ENCODE measurements around the gene INTS6L.
A peak's percentile ranks its signal among the peaks of the same experiment; 100 is the strongest.

Gene INTS6L, protein sequence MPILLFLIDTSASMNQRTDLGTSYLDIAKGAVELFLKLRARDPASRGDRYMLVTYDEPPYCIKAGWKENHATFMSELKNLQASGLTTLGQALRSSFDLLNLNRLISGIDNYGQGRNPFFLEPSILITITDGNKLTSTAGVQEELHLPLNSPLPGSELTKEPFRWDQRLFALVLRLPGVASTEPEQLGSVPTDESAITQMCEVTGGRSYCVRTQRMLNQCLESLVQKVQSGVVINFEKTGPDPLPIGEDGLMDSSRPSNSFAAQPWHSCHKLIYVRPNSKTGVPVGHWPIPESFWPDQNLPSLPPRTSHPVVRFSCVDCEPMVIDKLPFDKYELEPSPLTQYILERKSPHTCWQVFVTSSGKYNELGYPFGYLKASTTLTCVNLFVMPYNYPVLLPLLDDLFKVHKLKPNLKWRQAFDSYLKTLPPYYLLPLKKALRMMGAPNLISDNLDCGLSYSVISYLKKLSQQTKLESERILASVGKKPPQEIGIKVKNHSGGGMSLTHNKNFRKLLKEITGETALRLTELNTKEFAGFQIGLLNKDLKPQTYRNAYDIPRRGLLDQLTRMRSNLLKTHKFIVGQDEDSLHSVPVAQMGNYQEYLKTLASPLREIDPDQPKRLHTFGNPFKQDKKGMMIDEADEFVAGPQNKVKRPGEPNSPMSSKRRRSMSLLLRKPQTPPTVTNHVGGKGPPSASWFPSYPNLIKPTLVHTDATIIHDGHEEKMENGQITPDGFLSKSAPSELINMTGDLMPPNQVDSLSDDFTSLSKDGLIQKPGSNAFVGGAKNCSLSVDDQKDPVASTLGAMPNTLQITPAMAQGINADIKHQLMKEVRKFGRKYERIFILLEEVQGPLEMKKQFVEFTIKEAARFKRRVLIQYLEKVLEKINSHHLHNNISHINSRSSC
- total RNA-seq: 76.1 to 117 (median 96.8) reads per million in 3 donors

DNA sequence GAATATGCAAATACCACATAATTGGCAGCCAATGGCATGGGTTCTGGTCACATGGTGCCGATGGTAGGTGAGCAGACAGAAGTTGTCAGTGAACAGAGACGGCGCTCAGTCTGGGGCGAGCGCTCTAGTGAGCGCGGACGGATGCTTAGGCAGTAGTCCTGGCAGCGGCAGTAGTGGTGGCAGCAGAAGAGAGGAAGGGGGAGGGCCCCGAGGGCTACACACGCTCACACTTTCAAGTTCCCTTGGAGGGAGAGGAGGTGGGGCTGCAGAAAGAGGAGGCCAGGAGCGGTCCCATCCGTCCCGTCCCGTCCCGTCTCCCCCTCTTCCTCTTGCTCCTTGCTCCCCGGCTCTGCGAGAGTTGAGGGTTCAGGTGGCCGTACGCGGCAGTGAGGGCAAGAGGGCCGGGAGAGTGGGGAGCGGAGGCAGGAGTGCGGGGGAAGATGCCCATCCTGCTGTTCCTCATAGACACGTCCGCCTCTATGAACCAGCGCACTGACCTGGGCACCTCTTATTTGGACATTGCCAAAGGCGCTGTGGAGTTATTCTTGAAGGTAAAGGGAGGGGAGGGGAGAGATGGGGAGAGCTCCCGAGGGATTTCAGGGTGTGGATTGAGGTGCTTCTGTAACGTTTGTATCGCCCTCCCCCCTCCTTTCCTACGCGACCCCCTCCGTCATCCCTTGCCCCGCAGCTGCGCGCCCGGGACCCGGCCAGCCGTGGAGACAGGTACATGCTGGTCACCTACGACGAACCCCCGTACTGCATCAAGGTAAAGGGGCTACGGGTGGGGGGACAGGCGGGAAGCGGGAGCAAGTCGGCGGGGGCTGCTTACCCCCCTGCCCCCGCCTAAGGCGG is at the start of gene INTS6L:
Gene INTS6L, plus strand, starts transcription at position 108 of the 852 bp plus-strand sequence. Its CDS starts 333 bp downstream, at position 441.
- H3K27me3 ChIP-seq (replicated peaks; ENCODE audit: control insufficient read depth, insufficient read depth, low read length, poor library complexity, severe bottlenecking): no peaks in the 10 kb centered on the region
- no peaks in the 10 kb centered on the region for H3K36me3 ChIP-seq (ENCODE audit: control insufficient read depth, insufficient read depth, low read length)
- H3K4me3 ChIP-seq (ENCODE audit: insufficient read depth, low read depth, low read length, poor library complexity, severe bottlenecking): peak within 1 kb of the TSS; percentile 75
- no peaks in the 10 kb centered on the region for H3K9me3 ChIP-seq (ENCODE audit: control insufficient read depth, low read length)
- H3K27ac ChIP-seq (ENCODE audit: insufficient read depth, low read length, poor library complexity, severe bottlenecking): peak within 1 kb of the TSS; percentile 82
- H3K4me1 ChIP-seq (ENCODE audit: control insufficient read depth, insufficient read depth, low read length, poor library complexity, severe bottlenecking): peaks cover 5% of the 10 kb centered on the region
- DNase-seq: peak; percentile 82 to 84 (median 83)

- no peak overlapping the region for H3K27ac ChIP-seq (ENCODE audit: insufficient read depth, low read length, poor library complexity, severe bottlenecking)
- DNase-seq: no peak
- no peaks in the 10 kb centered on the region for H3K36me3 ChIP-seq (ENCODE audit: control insufficient read depth, insufficient read depth, low read length)
- H3K9me3 ChIP-seq (ENCODE audit: control insufficient read depth, low read length): no peaks in the 10 kb centered on the region
- no peak overlapping the region for H3K4me3 ChIP-seq (ENCODE audit: insufficient read depth, low read depth, low read length, poor library complexity, severe bottlenecking)
- no peaks in the 10 kb centered on the region for H3K4me1 ChIP-seq (ENCODE audit: control insufficient read depth, insufficient read depth, low read length, poor library complexity, severe bottlenecking)
- no peaks in the 10 kb centered on the region for H3K27me3 ChIP-seq (replicated peaks; ENCODE audit: control insufficient read depth, insufficient read depth, low read length, poor library complexity, severe bottlenecking)
Measured at GRCh38 chrX:135476378-135476777, 44.1 kb upstream of the INTS6L start.

DNA sequence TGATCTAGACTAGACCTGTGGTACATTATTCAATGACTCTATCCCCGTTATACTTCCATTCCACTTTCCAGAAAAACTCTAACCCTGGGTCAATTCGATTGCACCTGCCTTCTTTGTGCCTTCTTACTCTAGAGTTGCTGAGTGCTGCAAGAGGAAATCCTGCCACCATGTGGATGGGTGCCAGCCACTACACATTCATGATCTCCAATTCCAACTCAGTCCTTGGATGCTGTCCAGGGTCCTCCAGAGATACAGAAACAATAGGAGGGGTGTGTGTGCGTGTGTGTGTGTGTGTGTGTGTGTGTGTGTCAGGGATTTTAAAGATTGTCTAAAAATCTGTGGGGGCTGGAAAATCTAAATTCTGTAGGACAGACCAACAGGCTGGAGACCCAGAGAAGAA is 42.9 kb upstream of the INTS6L start:
- H3K36me3 ChIP-seq (ENCODE audit: control insufficient read depth, insufficient read depth, low read length): no peaks in the 10 kb centered on the region
- DNase-seq: peak in 2 of 3 donors; percentile 5 to 7
- no peak overlapping the region for H3K27ac ChIP-seq (ENCODE audit: insufficient read depth, low read length, poor library complexity, severe bottlenecking)
- H3K9me3 ChIP-seq (ENCODE audit: control insufficient read depth, low read length): no peaks in the 10 kb centered on the region
- H3K4me3 ChIP-seq (ENCODE audit: insufficient read depth, low read depth, low read length, poor library complexity, severe bottlenecking): no peak overlapping the region
- no peaks in the 10 kb centered on the region for H3K4me1 ChIP-seq (ENCODE audit: control insufficient read depth, insufficient read depth, low read length, poor library complexity, severe bottlenecking)
- no peaks in the 10 kb centered on the region for H3K27me3 ChIP-seq (replicated peaks; ENCODE audit: control insufficient read depth, insufficient read depth, low read length, poor library complexity, severe bottlenecking)

DNA sequence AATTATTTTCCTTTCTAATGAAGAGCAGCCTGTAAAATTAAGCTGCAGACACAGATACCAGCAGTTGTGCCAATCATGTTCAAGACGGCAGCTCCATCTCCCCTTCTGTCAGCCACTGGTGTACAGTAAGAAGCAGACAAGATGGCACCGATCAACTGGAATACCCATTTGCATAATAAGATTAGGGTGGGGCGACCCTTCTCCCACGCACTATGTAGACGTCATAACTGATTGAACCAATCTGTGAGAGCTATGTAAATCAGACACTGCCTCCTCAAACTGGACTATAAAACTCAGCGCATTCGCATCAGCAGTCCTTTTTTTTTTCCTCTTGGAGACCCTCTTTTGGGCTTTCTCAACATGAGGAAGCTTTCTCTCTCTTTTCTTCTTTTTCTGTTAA is 40.4 kb upstream of the INTS6L start:
- H3K9me3 ChIP-seq (ENCODE audit: control insufficient read depth, low read length): no peaks in the 10 kb centered on the region
- no peak overlapping the region for H3K27ac ChIP-seq (ENCODE audit: insufficient read depth, low read length, poor library complexity, severe bottlenecking)
- H3K27me3 ChIP-seq (replicated peaks; ENCODE audit: control insufficient read depth, insufficient read depth, low read length, poor library complexity, severe bottlenecking): no peaks in the 10 kb centered on the region
- no peaks in the 10 kb centered on the region for H3K4me1 ChIP-seq (ENCODE audit: control insufficient read depth, insufficient read depth, low read length, poor library complexity, severe bottlenecking)
- no peaks in the 10 kb centered on the region for H3K36me3 ChIP-seq (ENCODE audit: control insufficient read depth, insufficient read depth, low read length)
- H3K4me3 ChIP-seq (ENCODE audit: insufficient read depth, low read depth, low read length, poor library complexity, severe bottlenecking): no peak overlapping the region
- no peak for DNase-seq

DNA sequence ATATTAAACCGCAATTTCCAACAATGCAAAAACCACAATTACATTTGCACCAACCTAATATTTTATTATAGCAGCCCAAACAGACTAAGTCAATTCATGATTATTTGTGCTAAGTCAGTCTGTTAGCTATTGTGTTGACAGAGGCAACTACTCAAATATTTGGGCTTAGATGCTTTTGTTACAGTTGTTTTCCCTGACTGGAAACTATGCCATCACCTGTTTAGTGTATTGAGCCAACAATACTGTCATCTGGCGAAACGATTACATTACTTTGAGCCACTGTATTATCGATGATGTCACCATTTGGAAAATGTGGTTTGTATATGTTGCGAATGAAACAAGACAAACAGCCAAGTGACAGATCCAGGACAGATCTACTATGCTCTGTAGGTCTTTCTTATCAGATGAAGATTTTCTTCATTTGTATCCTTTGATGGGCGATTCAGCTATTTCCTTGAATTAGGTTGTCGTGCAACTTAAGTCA is 38.7 kb upstream of the INTS6L start:
- H3K4me1 ChIP-seq (ENCODE audit: control insufficient read depth, insufficient read depth, low read length, poor library complexity, severe bottlenecking): no peaks in the 10 kb centered on the region
- no peak for DNase-seq
- no peaks in the 10 kb centered on the region for H3K27me3 ChIP-seq (replicated peaks; ENCODE audit: control insufficient read depth, insufficient read depth, low read length, poor library complexity, severe bottlenecking)
- no peak overlapping the region for H3K4me3 ChIP-seq (ENCODE audit: insufficient read depth, low read depth, low read length, poor library complexity, severe bottlenecking)
- no peaks in the 10 kb centered on the region for H3K36me3 ChIP-seq (ENCODE audit: control insufficient read depth, insufficient read depth, low read length)
- H3K27ac ChIP-seq (ENCODE audit: insufficient read depth, low read length, poor library complexity, severe bottlenecking): no peak overlapping the region
- H3K9me3 ChIP-seq (ENCODE audit: control insufficient read depth, low read length): no peaks in the 10 kb centered on the region

DNA sequence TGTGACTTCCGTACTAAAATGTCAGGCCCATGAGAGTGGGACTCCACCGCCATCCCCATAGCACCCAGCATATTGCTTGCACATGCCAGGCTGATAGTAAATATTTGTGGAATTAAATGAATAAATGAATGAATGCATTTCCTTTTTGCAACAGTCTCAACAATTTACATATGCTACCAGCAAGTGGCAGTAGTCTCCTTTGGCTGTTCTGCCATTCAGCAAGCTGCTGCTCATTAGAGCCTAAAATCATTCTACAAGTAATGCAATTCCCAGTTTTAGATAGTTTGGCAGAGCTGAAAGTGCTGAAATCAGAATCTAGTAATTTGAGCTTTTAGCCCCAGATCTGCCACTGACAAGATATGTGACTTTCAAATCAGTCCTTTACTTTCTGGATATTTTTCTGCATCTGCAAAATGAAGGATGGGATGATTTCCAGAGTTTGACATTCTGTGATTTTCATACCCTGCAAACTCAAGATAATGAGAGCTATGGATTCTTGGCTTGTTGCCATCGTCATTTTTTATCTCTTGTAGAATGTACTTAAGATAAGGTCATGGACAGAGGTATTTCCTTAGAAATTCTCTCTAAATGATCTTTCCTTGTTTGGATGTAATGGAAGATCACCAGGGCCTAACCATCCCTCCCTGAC is 35.7 kb upstream of the INTS6L start:
- H3K27ac ChIP-seq (ENCODE audit: insufficient read depth, low read length, poor library complexity, severe bottlenecking): no peak overlapping the region
- peak in 1 of 3 donors; percentile 1 for DNase-seq

GRCh38 chrX:135489542-135489941 is 30.9 kb upstream of the INTS6L start:
- no peaks in the 10 kb centered on the region for H3K36me3 ChIP-seq (ENCODE audit: control insufficient read depth, insufficient read depth, low read length)
- no peak overlapping the region for H3K4me3 ChIP-seq (ENCODE audit: insufficient read depth, low read depth, low read length, poor library complexity, severe bottlenecking)
- DNase-seq: no peak
- H3K4me1 ChIP-seq (ENCODE audit: control insufficient read depth, insufficient read depth, low read length, poor library complexity, severe bottlenecking): no peaks in the 10 kb centered on the region
- no peaks in the 10 kb centered on the region for H3K27me3 ChIP-seq (replicated peaks; ENCODE audit: control insufficient read depth, insufficient read depth, low read length, poor library complexity, severe bottlenecking)
- no peaks in the 10 kb centered on the region for H3K9me3 ChIP-seq (ENCODE audit: control insufficient read depth, low read length)
- H3K27ac ChIP-seq (ENCODE audit: insufficient read depth, low read length, poor library complexity, severe bottlenecking): no peak overlapping the region

More for the DNA sequence above, 35.7 kb upstream of the INTS6L start:
- Histone ChIP-seq H3K9me3 (ENCODE audit: control insufficient read depth, low read length) (no peaks in the 10 kb centered on the region), H3K27me3 (replicated peaks; ENCODE audit: control insufficient read depth, insufficient read depth, low read length, poor library complexity, severe bottlenecking) (no peaks in the 10 kb centered on the region), H3K4me1 (ENCODE audit: control insufficient read depth, insufficient read depth, low read length, poor library complexity, severe bottlenecking) (no peaks in the 10 kb centered on the region), H3K36me3 (ENCODE audit: control insufficient read depth, insufficient read depth, low read length) (no peaks in the 10 kb centered on the region), H3K4me3 (ENCODE audit: insufficient read depth, low read depth, low read length, poor library complexity, severe bottlenecking) (no peak overlapping the region)

DNA sequence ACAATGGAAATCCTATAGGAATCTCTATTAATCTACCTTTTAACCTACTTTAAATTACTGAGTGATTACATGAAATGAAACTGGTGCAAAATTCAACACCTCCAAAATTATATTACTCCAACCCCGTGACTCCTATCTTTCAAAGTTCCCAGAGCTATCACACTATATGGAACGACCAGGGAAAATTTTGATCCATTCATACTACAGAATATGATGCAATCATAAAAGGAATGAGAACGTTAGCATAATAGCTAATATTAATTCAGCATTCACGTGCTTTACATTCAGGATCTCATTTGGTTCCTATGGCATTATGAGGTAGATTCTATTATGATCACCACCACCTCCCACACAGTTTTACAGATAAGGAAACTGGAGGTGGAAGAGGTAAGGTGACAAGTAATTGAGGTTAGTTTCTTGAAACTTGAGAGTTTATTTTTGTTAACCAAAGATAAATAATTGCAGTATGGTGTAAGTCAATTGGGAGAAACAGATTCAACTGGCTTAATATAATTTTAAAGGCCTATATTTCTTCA is 29.4 kb upstream of the INTS6L start:
- Histone ChIP-seq H3K4me3 (ENCODE audit: insufficient read depth, low read depth, low read length, poor library complexity, severe bottlenecking) (no peak overlapping the region), H3K9me3 (ENCODE audit: control insufficient read depth, low read length) (no peaks in the 10 kb centered on the region)

GRCh38 chrX:135494453-135494852 is 26.0 kb upstream of the INTS6L start:
- Histone ChIP-seq H3K27ac (ENCODE audit: insufficient read depth, low read length, poor library complexity, severe bottlenecking) (no peak overlapping the region), H3K4me1 (ENCODE audit: control insufficient read depth, insufficient read depth, low read length, poor library complexity, severe bottlenecking) (no peaks in the 10 kb centered on the region), H3K36me3 (ENCODE audit: control insufficient read depth, insufficient read depth, low read length) (no peaks in the 10 kb centered on the region), H3K9me3 (ENCODE audit: control insufficient read depth, low read length) (no peaks in the 10 kb centered on the region), H3K4me3 (ENCODE audit: insufficient read depth, low read depth, low read length, poor library complexity, severe bottlenecking) (no peak overlapping the region), H3K27me3 (replicated peaks; ENCODE audit: control insufficient read depth, insufficient read depth, low read length, poor library complexity, severe bottlenecking) (no peaks in the 10 kb centered on the region)
- no peak for DNase-seq

More for the DNA sequence above, 29.4 kb upstream of the INTS6L start:
- Histone ChIP-seq H3K27me3 (replicated peaks; ENCODE audit: control insufficient read depth, insufficient read depth, low read length, poor library complexity, severe bottlenecking) (no peaks in the 10 kb centered on the region), H3K27ac (ENCODE audit: insufficient read depth, low read length, poor library complexity, severe bottlenecking) (no peak overlapping the region), H3K4me1 (ENCODE audit: control insufficient read depth, insufficient read depth, low read length, poor library complexity, severe bottlenecking) (no peaks in the 10 kb centered on the region), H3K36me3 (ENCODE audit: control insufficient read depth, insufficient read depth, low read length) (no peaks in the 10 kb centered on the region)
- no peak for DNase-seq

Measured in effector memory CD4-positive, alpha-beta T cell (primary cell).